ENCODE data around the gene DAW1.

- TF ChIP-seq POLR2AphosphoS5 (IDR thresholded peaks at IDR 0.05; ENCODE audit: borderline replicate concordance, low read depth, low read length): no peak
- TF ChIP-seq FOXP2 (optimal IDR thresholded peaks at IDR 0.05; ENCODE audit: control extremely low read depth, extremely low read length, insufficient read depth): no peak
- TF ChIP-seq EZH2 (IDR thresholded peaks at IDR 0.05): no peak
Measured at GRCh38 chr2:227932001-227932400, 60.6 kb downstream of the DAW1 start.
